Vagina (tissue), 2 donors: ENCODE data around the gene ECE2.

Experiments
- CTCF ChIP-seq, 3 experiments: fragments of 450-650 bp in 2 of 3; fragments of 200-600 bp in 1 of 3; sonication (generic) in 1 of 3; IDR thresholded peaks; one replicate each; pipeline ENCODE4 v1.5.1; 2017 to 2019; ENCODE audit warnings: antibody characterized with exemption in 3 of 3, mild to moderate bottlenecking in 2 of 3, moderate library complexity in 2 of 3
- POLR2A ChIP-seq, 2 donors: fragments of 450-650 bp; IDR thresholded peaks; one replicate each; pipeline ENCODE4 v1.6.1; 2017; ENCODE audit warnings: antibody characterized with exemption in 2 of 2, mild to moderate bottlenecking in 2 of 2, moderate library complexity in 2 of 2
- POLR2AphosphoS5 ChIP-seq, 2 donors: sonication (generic); formaldehyde crosslinking; IDR thresholded peaks; one replicate each; pipeline ENCODE4 v1.9.0; 2017; ENCODE audit warnings: antibody characterized with exemption in 2 of 2, mild to moderate bottlenecking in 2 of 2, low read depth in 1 of 2; ENCODE audit not compliant: insufficient read depth in 1 of 2

GRCh38 chr3:184315543-184315867 lies 39.7 kb downstream of the ECE2 start:
- no peak for TF ChIP-seq POLR2A (IDR thresholded peaks at IDR 0.05)
- no peak for TF ChIP-seq CTCF (IDR thresholded peaks at IDR 0.05)
- no peak for TF ChIP-seq POLR2AphosphoS5 (IDR thresholded peaks at IDR 0.05; ENCODE audit: insufficient read depth in 1 of 2, low read depth in 1 of 2)
